ENCODE measurements around the gene ZMYND10.

GRCh38 chr3:50388720-50389413 lies 43.3 kb upstream of the ZMYND10 start:
- TF ChIP-seq POLR2A (IDR thresholded peaks at IDR 0.05; ENCODE audit: low read length): no peak
- TF ChIP-seq GATA1 (IDR thresholded peaks at IDR 0.05; ENCODE audit: low read depth, low read length): no peak
